HG03045 (cell line): ENCODE results near the gene ABCC11.
"Not testable (repeated sequence)": the region's sequence is repeated elsewhere in the genome, so short reads cannot be mapped to it uniquely, and the experiment has no call there.

ENCODE experiments used
- ATAC-seq: cut with Tn5 transposase; IDR thresholded peaks from one replicate; pipeline ENCODE4 v1.9.1; 2021; ENCODE audit warnings: mild to moderate bottlenecking, moderate library complexity; ENCODE audit not compliant: unreplicated experiment

ABCC11 gene

GRCh38 chr16:48203974-48204824 lies 43.1 kb downstream of the ABCC11 start:
- no peak for ATAC-seq

DNA sequence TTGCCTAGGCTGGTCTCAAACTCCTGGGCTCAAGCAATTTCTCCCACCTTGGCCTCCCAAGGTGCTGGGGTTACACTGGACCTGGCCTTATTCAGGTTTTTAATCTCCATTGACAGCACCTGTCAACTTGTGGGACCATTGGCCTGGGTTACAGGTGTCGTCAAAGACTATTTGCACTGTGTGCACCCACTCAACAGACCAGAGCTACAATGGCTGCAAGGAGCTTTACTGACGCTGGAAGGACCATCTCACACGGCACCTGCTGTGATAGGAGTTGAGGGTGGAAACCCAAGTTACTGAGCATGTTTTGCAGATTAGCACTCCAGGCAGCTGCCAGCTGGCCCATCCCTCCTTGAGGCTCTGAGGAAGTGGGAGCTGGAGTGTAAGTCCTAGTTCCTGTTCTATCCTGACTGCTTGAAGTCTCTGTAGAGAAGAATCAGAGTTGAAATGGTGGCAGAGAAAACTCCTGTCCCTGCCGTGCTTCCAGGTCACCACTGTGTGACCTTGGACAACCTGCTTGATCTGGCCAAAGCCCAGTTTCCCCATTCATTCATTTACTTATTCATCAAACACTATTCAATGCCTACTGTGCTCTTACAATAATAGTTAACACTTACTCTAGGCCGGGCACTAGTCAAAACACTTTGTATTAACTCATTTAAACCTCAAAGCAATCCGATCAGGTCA lies 45.7 kb downstream of the ABCC11 start:
- ATAC-seq, result no peak

DNA sequence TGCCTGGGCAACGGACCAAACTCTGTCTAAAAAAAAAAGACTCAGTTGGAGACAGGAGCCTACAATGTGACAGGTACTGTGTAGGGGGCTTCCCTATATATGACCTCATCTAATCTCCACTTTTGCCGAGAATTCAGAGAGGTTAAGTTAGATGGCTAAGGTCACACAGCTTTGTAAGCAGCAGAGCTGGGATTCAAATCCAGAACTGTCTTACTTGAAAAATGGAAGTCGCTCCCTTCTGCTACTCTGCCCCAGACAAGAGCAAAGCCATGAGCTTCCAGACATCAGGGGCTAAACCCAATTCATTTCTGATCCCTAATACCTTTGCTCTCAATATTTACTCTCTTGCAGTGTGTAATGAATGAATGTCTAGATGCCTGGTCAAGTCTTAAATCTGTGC lies 50.0 kb downstream of the ABCC11 start:
- ATAC-seq, result no peak

- ATAC-seq, result no peak
Measured at GRCh38 chr16:48194828-48195556, 52.3 kb downstream of the ABCC11 start.

DNA sequence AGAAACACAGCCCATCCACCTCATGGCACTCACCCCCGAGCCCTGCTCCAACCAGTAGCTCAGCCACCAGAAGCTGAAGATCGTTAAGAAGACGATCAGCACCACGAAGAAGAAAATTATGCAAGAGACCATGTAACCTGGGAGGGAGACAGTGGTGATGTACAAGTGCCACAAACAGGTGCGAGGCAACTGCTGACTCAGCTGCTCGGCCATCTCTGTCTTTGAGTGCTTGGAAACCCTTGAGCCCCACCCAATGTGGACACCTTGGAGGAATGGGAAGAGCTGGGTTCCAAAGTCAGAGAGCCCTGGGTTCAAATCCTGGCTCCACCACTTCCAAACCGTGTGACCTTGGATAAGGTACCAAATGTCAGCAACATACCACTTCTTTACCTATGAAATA lies 53.5 kb downstream of the ABCC11 start:
- no peak for ATAC-seq

- peak; percentile 66 for ATAC-seq
Measured at GRCh38 chr16:48188449-48189102, 58.8 kb downstream of the ABCC11 start.

DNA sequence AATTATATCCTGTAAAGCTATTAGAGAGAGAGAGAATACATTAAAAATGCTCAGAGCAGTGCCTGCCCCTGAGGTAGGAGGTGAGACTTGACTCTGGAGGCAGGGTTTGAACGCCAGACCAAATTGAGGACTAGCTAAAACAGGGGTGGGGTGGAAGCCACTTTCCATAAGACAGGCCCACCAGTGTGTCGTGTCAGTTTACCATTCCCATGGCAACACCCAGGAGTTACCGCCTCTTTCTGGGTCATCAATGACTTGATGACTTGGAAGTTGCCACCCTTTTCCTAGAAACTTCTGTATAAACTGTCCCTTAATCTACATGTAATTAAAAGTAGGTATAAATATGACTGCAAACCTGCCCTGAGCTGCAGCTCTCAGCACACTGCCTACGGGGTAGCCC lies 59.6 kb downstream of the ABCC11 start:
- no peak for ATAC-seq

DNA sequence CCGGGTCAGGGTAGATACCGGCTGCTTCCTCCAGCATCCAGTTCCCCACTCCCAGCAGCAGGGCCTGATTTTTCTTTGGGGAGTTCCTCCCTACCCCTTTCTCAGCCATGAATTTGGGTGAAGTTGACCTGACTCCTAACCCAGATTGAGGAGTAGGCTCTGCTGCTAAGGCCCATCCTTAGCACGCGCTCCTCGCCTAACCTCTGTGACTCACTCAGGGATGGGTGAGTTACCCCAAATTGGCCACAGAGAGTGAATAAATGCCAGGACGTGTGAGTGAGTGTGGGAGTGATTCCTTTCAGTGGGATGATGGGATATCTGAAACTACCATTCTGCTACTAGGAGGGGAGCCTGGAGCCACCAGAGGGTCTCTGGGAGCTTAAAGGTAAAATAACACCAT lies 62.7 kb downstream of the ABCC11 start:
- ATAC-seq, result no peak

GRCh38 chr16:48182979-48183537 lies 64.3 kb downstream of the ABCC11 start:
- ATAC-seq, result no peak

GRCh38 chr16:48181746-48182520 lies 65.4 kb downstream of the ABCC11 start:
- not testable (repeated sequence) for ATAC-seq

DNA sequence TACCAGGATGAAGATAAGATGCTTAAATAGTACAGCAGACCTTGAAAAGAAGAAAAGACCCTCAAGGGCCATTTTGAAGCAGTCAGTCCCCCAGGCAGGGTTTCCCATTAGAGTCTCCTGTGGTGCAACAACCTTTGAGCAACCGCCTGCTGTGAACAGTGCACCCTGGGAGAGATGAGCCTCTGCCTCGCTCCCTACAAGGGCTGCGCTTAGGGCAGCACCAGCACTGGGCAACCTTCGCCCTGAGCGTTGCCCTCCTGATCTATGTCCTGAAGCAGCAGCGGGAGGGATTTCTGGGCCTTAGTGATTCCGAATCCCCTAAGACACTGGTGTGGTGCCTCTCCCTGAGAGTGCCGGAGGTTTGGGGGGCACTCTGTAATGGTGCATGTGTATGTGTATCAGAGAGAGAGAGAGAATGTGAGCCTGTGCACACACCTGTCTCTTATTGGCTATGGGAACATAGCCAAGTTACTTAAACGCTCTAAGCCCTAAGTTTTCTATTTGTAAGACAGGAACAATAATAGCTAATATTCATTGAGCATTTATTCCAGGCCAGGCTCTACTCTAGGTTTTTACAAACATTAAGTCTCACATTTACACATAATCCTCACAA lies 66.4 kb downstream of the ABCC11 start:
- ATAC-seq, result no peak

- no peak for ATAC-seq
Measured at GRCh38 chr16:48176635-48177408, 70.5 kb downstream of the ABCC11 start.

DNA sequence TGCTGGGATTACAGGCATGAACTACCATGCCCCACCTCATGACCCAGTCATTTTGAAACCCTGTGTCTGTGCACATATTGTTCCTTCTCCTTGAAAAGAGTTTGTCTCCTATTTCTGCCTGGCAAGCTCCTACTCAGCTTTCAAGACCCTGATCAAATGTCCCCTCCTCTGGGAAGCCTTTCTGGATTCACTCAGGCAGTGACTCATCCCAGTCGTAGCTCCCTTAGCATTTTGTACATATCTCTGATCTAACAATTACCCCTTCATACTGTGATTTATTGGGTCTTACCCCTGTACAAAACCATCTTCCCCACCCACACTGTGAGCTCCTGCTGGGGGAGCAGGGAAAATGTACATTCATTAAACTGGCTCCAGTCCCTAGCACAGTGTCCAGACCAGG lies 73.5 kb downstream of the ABCC11 start:
- ATAC-seq, result no peak

DNA sequence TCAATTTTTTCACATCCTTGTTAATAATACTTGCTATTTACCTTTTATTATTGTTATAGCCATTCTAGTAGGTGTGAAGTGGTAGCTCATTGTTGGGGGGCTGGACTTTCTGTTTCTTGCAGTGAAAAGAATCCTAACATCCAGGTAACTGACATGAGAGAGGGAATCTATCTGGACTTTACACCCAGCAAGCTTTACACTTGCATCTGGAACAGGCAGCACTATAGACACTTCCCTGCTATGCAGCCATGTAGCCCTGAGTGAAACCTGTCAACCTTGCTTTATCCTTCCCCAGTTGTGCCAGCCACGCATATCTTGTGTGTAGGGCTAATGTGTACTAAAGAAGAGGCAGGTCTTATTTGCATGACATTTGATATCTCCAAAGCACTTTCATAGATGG lies 74.7 kb downstream of the ABCC11 start:
- ATAC-seq, result no peak

- no peak for ATAC-seq
Measured at GRCh38 chr16:48169896-48170295, 77.4 kb downstream of the ABCC11 start.

GRCh38 chr16:48168075-48168474 lies 79.3 kb downstream of the ABCC11 start:
- ATAC-seq, result no peak

DNA sequence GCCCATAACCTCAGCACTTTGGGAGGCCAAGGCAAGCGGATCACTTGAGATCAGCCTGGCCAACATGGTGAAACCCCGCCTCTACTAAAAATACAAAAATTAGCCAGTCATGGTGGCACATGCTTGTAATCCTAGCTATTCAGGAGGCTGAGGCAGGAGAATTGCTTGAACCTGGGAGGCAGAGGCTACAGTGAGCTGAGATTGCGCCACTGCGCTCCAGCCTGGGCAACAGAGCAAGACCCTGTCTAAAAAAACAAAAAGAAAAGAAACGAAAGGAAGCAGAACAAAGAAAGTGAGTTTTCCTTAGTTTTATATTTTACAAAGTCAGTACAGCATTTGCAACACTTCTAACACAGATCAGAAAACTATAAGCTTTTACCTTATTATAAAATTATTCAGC lies 80.7 kb downstream of the ABCC11 start:
- not testable (repeated sequence) for ATAC-seq

DNA sequence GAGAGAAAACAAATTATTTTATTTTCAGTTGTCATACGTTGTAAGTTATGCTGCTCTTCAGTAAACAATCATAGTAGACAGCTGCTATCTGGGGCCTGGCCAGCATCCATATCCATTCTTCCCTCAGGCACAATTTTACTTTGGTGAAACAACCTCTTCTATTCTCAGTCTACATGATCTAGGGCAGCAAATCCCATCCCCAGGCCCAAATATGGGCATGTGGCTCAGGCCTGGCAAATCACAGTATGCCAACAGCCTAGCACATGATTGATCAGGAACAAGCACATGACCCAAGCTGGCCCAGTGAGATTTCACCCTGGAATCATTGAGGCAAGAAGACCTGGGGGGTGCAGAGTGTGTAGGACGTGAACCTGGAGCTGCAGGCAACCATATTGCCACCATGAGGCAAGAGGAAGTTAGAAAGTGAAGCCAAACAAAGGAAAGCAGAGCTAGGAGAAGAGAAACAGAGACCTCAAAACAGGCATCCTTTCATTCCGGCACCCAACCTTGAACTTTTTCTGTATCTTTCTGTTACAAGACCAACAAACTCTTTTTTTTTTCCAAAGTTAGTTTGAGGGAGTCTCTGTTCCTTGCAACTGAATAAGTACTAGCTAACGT lies 81.3 kb downstream of the ABCC11 start:
- ATAC-seq, result no peak
